ENCODE data around the gene NKAIN2.

The NKAIN2 gene

DNA sequence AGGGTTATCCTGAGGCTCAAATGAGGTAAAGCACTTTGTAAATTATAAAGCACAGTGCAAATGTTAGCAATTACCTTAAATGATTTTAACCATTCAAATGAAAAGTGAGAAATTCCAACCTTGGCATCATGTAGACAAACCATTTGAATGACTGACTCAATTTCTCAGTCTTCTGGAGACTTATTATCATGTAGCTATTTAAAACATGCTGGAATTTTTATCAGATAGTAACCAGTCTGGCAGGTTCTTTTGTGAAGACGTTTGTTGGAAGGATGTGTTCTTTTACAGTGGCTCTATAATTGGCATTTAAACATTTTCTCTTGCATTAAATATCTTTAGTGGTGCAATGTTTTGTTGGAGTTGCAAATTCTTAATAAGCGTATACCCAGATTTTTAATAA is 386.6 kb downstream of the NKAIN2 start:
- in situ Hi-C loops (cut with HindIII; ENCODE audit: low sequenced_read_pairs): no loop called here
- TF ChIP-seq, protein P1, sequence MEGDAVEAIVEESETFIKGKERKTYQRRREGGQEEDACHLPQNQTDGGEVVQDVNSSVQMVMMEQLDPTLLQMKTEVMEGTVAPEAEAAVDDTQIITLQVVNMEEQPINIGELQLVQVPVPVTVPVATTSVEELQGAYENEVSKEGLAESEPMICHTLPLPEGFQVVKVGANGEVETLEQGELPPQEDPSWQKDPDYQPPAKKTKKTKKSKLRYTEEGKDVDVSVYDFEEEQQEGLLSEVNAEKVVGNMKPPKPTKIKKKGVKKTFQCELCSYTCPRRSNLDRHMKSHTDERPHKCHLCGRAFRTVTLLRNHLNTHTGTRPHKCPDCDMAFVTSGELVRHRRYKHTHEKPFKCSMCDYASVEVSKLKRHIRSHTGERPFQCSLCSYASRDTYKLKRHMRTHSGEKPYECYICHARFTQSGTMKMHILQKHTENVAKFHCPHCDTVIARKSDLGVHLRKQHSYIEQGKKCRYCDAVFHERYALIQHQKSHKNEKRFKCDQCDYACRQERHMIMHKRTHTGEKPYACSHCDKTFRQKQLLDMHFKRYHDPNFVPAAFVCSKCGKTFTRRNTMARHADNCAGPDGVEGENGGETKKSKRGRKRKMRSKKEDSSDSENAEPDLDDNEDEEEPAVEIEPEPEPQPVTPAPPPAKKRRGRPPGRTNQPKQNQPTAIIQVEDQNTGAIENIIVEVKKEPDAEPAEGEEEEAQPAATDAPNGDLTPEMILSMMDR (IDR thresholded peaks at IDR 0.05; ENCODE audit: low read depth, low read length): no peak

DNA sequence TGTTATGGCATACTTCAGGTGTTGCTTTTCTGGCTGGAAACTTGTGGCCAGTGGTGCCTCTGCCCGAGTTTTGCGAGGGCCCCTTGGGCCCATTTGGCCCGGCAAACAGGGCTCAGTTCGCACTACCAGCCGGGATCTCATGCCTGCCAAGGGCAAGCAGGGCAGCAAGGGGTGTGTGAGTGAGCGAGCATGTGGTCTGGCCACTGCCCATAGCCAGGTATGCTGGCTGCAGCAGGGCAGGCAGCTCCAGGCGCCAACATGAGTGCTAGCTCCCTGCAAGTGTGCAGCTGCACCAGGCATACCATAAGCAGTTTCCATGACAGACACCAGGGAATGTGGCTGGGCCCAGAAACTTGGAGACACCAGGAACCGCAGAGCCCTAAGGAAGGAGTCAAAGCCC is 389.5 kb downstream of the NKAIN2 start:
- TF ChIP-seq, protein P1 (IDR thresholded peaks at IDR 0.05; ENCODE audit: low read depth, low read length): no peak
- DNase-seq (ENCODE audit: low read depth, low spot score): no peak
- in situ Hi-C loops (cut with HindIII; ENCODE audit: low sequenced_read_pairs): no loop called here
- no peak overlapping the region for H3K4me3 ChIP-seq (ENCODE audit: low read depth, low read length)

More for the DNA sequence above, 386.6 kb downstream of the NKAIN2 start:
- no peak overlapping the region for H3K4me3 ChIP-seq (ENCODE audit: low read depth, low read length)
- DNase-seq (ENCODE audit: low read depth, low spot score): no peak

GRCh38 chr6:124197148-124197547 is 393.5 kb downstream of the NKAIN2 start:
- no peak for DNase-seq (ENCODE audit: low read depth, low spot score)
- no peak overlapping the region for H3K4me3 ChIP-seq (ENCODE audit: low read depth, low read length)
- in situ Hi-C loops (cut with HindIII; ENCODE audit: low sequenced_read_pairs): no loop called here
- TF ChIP-seq, protein P1 (IDR thresholded peaks at IDR 0.05; ENCODE audit: low read depth, low read length): no peak

DNA sequence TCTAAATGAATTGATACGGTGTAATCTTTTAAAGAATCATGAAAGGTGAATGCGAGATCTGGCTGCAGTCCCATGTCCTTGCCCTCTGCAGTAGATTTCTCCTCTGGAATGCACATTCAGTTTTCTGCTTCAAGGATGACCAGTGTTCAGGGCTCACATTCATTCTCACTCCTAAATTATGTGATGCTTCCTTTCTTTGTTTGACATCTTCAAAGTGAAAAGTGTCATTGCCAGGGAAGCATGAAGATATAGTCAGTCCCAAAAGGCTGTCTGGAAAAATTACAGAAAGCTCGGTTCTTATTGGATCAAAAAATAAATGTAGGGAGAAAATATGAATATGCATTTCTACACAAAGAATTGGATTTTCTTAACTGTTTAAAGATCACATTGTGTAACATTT is 395.6 kb downstream of the NKAIN2 start:
- DNase-seq (ENCODE audit: low read depth, low spot score): no peak
- TF ChIP-seq, protein P1 (IDR thresholded peaks at IDR 0.05; ENCODE audit: low read depth, low read length): no peak
- in situ Hi-C loops (cut with HindIII; ENCODE audit: low sequenced_read_pairs): no loop called here
- no peak overlapping the region for H3K4me3 ChIP-seq (ENCODE audit: low read depth, low read length)

- in situ Hi-C loops (cut with HindIII; ENCODE audit: low sequenced_read_pairs): no loop called here
- TF ChIP-seq, protein P1 (IDR thresholded peaks at IDR 0.05; ENCODE audit: low read depth, low read length): no peak
- no peak overlapping the region for H3K4me3 ChIP-seq (ENCODE audit: low read depth, low read length)
- no peak for DNase-seq (ENCODE audit: low read depth, low spot score)
Measured at GRCh38 chr6:124200661-124201060, 397.0 kb downstream of the NKAIN2 start.

DNA sequence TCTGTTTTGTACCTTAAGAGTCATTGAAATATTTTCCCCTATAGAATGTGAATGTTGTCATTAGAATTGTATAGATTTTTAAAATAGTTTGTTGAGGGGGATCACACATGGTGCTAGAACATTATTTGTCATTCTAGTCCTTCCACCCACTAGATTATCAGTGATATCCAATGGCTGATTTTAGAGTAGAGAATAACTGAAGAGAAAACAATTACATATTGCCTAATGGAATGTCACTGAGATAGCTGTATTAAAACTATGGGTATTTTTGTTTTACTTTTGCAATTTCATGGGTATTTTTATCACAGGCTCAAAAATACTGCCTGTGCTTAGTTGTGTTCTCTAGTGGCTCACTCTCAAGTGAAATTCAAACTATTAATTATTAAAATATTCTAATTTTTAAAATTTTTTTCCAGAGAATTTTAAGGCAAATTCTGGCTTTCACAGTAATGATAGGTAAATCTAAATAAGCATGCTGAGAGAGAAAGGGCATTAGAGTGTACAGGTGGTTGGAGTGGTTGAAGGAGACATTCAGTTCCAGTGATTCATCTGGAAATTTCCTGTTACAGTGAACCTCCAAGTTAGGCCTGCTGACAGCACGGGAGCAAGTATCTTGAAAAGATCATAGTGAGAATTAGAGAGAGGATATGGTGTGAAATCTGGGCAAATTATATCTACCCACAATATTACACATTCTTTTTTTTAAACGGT is 399.6 kb downstream of the NKAIN2 start:
- in situ Hi-C loops (cut with HindIII; ENCODE audit: low sequenced_read_pairs): no loop called here
- TF ChIP-seq, protein P1 (IDR thresholded peaks at IDR 0.05; ENCODE audit: low read depth, low read length): no peak
- H3K4me3 ChIP-seq (ENCODE audit: low read depth, low read length): no peak overlapping the region
- DNase-seq (ENCODE audit: low read depth, low spot score): peak; percentile 62
